Neural progenitor cell (in vitro differentiated cells): ENCODE results near the gene ZC3H15.

Experiments used
- EZH2 ChIP-seq: fragments of 200-600 bp; sonication (generic); IDR thresholded peaks from 2 replicates; pipeline ENCODE4 v1.6.1; 2017; ENCODE audit warnings: antibody characterized with exemption, mild to moderate bottlenecking, moderate library complexity
- EZH2phosphoT487 ChIP-seq: fragments of 200-600 bp; sonication (generic); IDR thresholded peaks from 2 replicates; pipeline ENCODE4 v1.6.1; 2017; ENCODE audit warnings: antibody characterized with exemption
- TF ChIP-seq, protein P1 (sequence below): fragments of 200-600 bp; sonication (generic); IDR thresholded peaks from 2 replicates; pipeline ENCODE4 v1.5.1; 2017; ENCODE audit warnings: antibody characterized with exemption, mild to moderate bottlenecking

DNA sequence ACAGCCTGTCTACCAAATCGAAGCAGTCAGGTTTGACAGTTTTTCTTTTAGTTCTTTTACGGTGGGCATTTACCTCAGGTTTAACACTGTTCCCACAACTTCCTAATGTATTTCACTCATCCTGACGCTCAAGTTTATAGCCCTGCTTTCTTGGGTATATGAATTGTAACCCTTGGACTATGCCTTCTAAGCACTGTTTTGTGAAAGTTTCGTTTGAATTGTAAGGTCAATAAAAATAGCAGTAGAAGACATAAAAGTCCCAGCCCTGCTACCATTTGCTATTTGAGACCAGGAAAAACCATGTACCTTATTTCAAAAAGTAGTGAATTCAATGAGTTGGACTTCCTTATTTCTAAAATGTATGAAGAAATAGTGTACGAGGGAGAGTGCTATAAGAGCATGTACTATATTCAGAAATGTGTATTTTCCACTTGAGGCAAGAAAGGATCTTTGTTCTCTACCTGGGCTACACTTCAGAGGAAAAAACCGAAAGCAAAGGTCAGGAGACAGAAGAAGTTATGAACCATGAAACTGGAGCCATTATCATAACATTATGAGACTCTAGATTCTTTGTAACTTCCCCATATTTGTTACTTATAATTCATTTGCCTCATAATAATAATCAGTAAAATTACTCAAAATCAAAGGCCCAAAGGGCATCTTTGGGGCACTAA is 1.9 kb upstream of the ZC3H15 start:
- TF ChIP-seq, protein P1, sequence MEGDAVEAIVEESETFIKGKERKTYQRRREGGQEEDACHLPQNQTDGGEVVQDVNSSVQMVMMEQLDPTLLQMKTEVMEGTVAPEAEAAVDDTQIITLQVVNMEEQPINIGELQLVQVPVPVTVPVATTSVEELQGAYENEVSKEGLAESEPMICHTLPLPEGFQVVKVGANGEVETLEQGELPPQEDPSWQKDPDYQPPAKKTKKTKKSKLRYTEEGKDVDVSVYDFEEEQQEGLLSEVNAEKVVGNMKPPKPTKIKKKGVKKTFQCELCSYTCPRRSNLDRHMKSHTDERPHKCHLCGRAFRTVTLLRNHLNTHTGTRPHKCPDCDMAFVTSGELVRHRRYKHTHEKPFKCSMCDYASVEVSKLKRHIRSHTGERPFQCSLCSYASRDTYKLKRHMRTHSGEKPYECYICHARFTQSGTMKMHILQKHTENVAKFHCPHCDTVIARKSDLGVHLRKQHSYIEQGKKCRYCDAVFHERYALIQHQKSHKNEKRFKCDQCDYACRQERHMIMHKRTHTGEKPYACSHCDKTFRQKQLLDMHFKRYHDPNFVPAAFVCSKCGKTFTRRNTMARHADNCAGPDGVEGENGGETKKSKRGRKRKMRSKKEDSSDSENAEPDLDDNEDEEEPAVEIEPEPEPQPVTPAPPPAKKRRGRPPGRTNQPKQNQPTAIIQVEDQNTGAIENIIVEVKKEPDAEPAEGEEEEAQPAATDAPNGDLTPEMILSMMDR, result no peak
- TF ChIP-seq EZH2, result no peak
- TF ChIP-seq EZH2phosphoT487, result no peak
